Measurements from ENCODE around the gene ATXN7L3. TPM values are rescaled to one million over a fixed set of nuclear protein-coding genes. Genes with fewer than 3 reads are reported as not detected.
"Not testable (repeated sequence)": the region's sequence is repeated elsewhere in the genome, so short reads cannot be mapped to it uniquely, and the experiment has no call there.

Gene ATXN7L3
- total RNA-seq, 6 experiments from 2014 or later = 20.3 to 26.8 (median 22.1) TPM

- no peak for TF ChIP-seq CTCF (IDR thresholded peaks at IDR 0.05)
- TF ChIP-seq POLR2A (IDR thresholded peaks at IDR 0.05) = no peak
- Histone ChIP-seq H3K27me3 (no peaks in the 10 kb centered on the region), H3K27ac (no peak overlapping the region), H3K4me1 (no peaks in the 10 kb centered on the region), H3K36me3 (no peaks in the 10 kb centered on the region), H3K9me3 (no peaks in the 10 kb centered on the region), H3K4me3 (no peak overlapping the region)
- no peak for ATAC-seq
- WGBS (ENCODE audit: insufficient coverage, low coverage, low lambda C conversion rate, missing lambda C conversion rate) = 60% methylated on average over 1 of the region's 2 CpGs
- intact Hi-C loops (cut with DNase I) = no loop called here
- DNase-seq = no peak
Measured at GRCh38 chr17:44155488-44155887, 44.2 kb downstream of the ATXN7L3 start.

DNA sequence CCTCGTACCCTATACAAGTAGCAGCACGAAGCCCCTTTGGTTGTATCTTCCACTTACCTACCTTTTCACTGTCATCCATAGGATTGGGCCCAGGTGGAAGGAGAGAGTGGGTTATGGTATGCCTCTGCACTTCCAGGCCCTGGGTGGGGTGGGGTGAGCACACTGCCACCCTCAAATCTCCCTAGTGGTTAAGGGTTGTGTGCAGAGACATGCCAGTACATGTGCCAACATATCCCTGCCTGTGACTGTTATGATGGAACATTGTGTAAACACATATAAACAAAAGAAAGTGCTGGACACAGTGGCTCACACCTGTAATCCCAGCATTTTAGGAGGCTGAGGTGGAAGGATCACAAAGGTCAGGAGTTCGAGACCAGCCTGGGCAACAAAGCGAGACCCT is 46.8 kb downstream of the ATXN7L3 start:
- no peak overlapping the region for H3K27ac ChIP-seq
- WGBS (ENCODE audit: insufficient coverage, low coverage, low lambda C conversion rate, missing lambda C conversion rate) = 100% methylated on average over 4 of the region's 4 CpGs
- no peaks in the 10 kb centered on the region for H3K4me1 ChIP-seq
- TF ChIP-seq POLR2A (IDR thresholded peaks at IDR 0.05) (no peak), CTCF (IDR thresholded peaks at IDR 0.05) (no peak)
- H3K9me3 ChIP-seq = no peaks in the 10 kb centered on the region
- intact Hi-C loops (cut with DNase I) = no loop called here
- DNase-seq (no peak), ATAC-seq (no peak)
- H3K4me3 ChIP-seq = no peak overlapping the region
- H3K27me3 ChIP-seq = no peaks in the 10 kb centered on the region
- no peaks in the 10 kb centered on the region for H3K36me3 ChIP-seq

- 100% methylated on average over 4 of the region's 4 CpGs for WGBS (ENCODE audit: insufficient coverage, low coverage, low lambda C conversion rate, missing lambda C conversion rate)
- DNase-seq (no peak), ATAC-seq (peak in 1 of 4 donors; percentile 28)
- Histone ChIP-seq H3K4me3 (no peak overlapping the region), H3K27ac (no peak overlapping the region), H3K27me3 (no peaks in the 10 kb centered on the region), H3K9me3 (no peaks in the 10 kb centered on the region), H3K36me3 (no peaks in the 10 kb centered on the region), H3K4me1 (no peaks in the 10 kb centered on the region)
- intact Hi-C loops (cut with DNase I) = no loop called here
- no peak for TF ChIP-seq CTCF (IDR thresholded peaks at IDR 0.05)
- TF ChIP-seq POLR2A (IDR thresholded peaks at IDR 0.05) = no peak
Measured at GRCh38 chr17:44149750-44150329, 49.8 kb downstream of the ATXN7L3 start.

DNA sequence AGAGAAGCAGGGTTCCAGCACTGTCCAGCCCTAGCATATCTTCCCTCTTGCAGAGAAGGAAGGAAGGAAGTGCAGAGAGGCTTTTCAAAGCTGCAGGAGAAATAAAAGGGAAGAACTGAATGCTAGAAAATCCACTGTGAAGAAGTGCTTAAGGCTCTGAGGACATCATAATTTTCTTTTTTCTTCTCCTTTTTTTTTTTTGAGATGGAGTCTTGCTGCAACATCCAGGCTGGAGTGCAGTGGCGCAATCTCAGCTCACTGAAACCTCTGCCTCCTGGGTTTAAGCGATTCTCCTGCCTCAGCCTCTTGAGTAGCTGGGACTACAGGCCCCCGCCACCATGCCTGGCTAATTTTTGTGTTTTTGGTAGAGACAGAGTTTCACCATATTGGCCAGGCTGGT is 50.6 kb downstream of the ATXN7L3 start:
- H3K27ac ChIP-seq; H3K36me3 ChIP-seq; H3K27me3 ChIP-seq; ATAC-seq; H3K9me3 ChIP-seq; H3K4me3 ChIP-seq; H3K4me1 ChIP-seq; intact Hi-C loops (cut with DNase I); DNase-seq: not testable (repeated sequence)
- WGBS (ENCODE audit: insufficient coverage, low coverage, low lambda C conversion rate, missing lambda C conversion rate) = no CpG with 5 or more reads among the region's 3 CpGs

- TF ChIP-seq POLR2A (IDR thresholded peaks at IDR 0.05) (no peak), CTCF (IDR thresholded peaks at IDR 0.05) (no peak)
Measured at GRCh38 chr17:44147812-44148211, 51.9 kb downstream of the ATXN7L3 start.

More at GRCh38 chr17:44147812-44148211, 51.9 kb downstream of the ATXN7L3 start:
- ATAC-seq (no peak), DNase-seq (no peak)
- Histone ChIP-seq H3K4me3 (no peak overlapping the region), H3K4me1 (peaks cover 0 to 1% (median 0%) of the 10 kb centered on the region in 4 donors), H3K9me3 (no peaks in the 10 kb centered on the region), H3K27me3 (no peaks in the 10 kb centered on the region), H3K27ac (no peak overlapping the region), H3K36me3 (no peaks in the 10 kb centered on the region)
- intact Hi-C loops (cut with DNase I) = no loop called here
- no CpG with 5 or more reads among the region's 4 CpGs for WGBS (ENCODE audit: insufficient coverage, low coverage, low lambda C conversion rate, missing lambda C conversion rate)

All from right lobe of liver (tissue), 6 donors.